ENCODE measurements around the gene NMNAT2.

- TF ChIP-seq POLR2A (IDR thresholded peaks at IDR 0.05) (no peak), CTCF (IDR thresholded peaks at IDR 0.05) (no peak), POLR2AphosphoS5 (IDR thresholded peaks at IDR 0.05) (no peak), EP300 (IDR thresholded peaks at IDR 0.05) (no peak)
Observed at GRCh38 chr1:183390561-183390960, 27.6 kb downstream of the NMNAT2 start.

Data from upper lobe of left lung (tissue), 4 donors.